Endothelial cell of umbilical vein (primary cell): Measurements from ENCODE around the gene PSMC6. TPM values are rescaled to one million over a fixed set of nuclear protein-coding genes. Genes with fewer than 3 reads are reported as not detected.
A peak's percentile ranks its signal among the peaks of the same experiment; 100 is the strongest.

Experiments used
- BruUV-seq: library from RNA; stranded (reverse); fragments of 400-500 nt; replicated peaks from 2 replicates; lab custom pipeline; 2021; lab: Mats Ljungman, UMichigan
- CTCF ChIA-PET: fragments of 300-600, 350-600 bp; sonication (Branson Sonifier 250); formaldehyde crosslinking; loops from one replicate; lab custom pipeline; 2021; ENCODE audit warnings: antibody characterized with exemption, inconsistent platforms; lab: Charles Lee
- POLR2A ChIA-PET: fragments of 300-600, 350-600 bp; sonication (Branson Sonifier 250); formaldehyde crosslinking; loops from one replicate; lab custom pipeline; 2021; ENCODE audit warnings: antibody characterized with exemption, inconsistent platforms; lab: Charles Lee
- DNase-seq: peaks from one replicate; pipeline ENCODE4 v3.0.0-alpha.2; 2011; ENCODE audit warnings: low read depth, low spot score
- FAIRE-seq: peaks from 2 replicates; lab custom pipeline; 2011; peaks lifted over from hg19 to GRCh38; lab: Jason Lieb, UNC
- H2AFZ ChIP-seq: 2 replicates; pipeline ENCODE4 v1.6.0; 2012; ENCODE audit warnings: low read depth, low read length, control low read depth, inconsistent platforms
- H3K27ac ChIP-seq: 2 replicates; pipeline ENCODE4 v1.5.1; 2011; ENCODE audit warnings: low read depth, mild to moderate bottlenecking, control low read depth, low read length, moderate library complexity; ENCODE audit not compliant: insufficient read depth
- H3K27me3 ChIP-seq, 2 experiments: 2 replicates each; pipeline versions ENCODE4 v1.6.0 to v1.6.1; 2011; ENCODE audit warnings: low read length in 2 of 2, mixed read lengths in 1 of 2; ENCODE audit not compliant: control insufficient read depth in 2 of 2, insufficient read depth in 2 of 2
- H3K36me3 ChIP-seq, 2 experiments: 2 replicates in 1 of 2; 3 replicates in 1 of 2; pipeline ENCODE4 v1.5.1; 2011; ENCODE audit warnings: low read length in 2 of 2, mild to moderate bottlenecking in 1 of 2, moderate library complexity in 1 of 2; ENCODE audit not compliant: control insufficient read depth in 2 of 2, insufficient read depth in 2 of 2; ENCODE audit errors: extremely low read depth in 1 of 2
- H3K4me1 ChIP-seq: 3 replicates; pipeline ENCODE4 v1.5.1; 2011; ENCODE audit warnings: mild to moderate bottlenecking, low read length; ENCODE audit not compliant: control insufficient read depth, insufficient read depth; ENCODE audit errors: extremely low read depth
- H3K4me2 ChIP-seq: 2 replicates; pipeline ENCODE4 v1.6.1; 2011; ENCODE audit warnings: low read length, control low read depth, mixed read lengths; ENCODE audit not compliant: insufficient read depth
- H3K4me3 ChIP-seq, 3 experiments: fragments of 200-600 bp in 1 of 3; sonication (generic), shearing (Covaris generic) in 1 of 3; replicated peaks in 1 of 3; 2 replicates each; pipeline ENCODE4 v1.5.1; 2011 to 2016; ENCODE audit warnings: control low read depth in 3 of 3, low read length in 3 of 3, mild to moderate bottlenecking in 2 of 3, inconsistent platforms in 1 of 3, low read depth in 1 of 3, moderate library complexity in 1 of 3; ENCODE audit not compliant: insufficient read depth in 1 of 3
- H3K79me2 ChIP-seq: 2 replicates; pipeline ENCODE4 v1.6.0; 2012; ENCODE audit warnings: low read length, inconsistent platforms; ENCODE audit not compliant: control insufficient read depth, insufficient read depth
- H3K9ac ChIP-seq: replicated peaks from 2 replicates; pipeline ENCODE3; 2011; ENCODE audit warnings: low read length, control low read depth; ENCODE audit not compliant: insufficient read depth; ENCODE audit errors: extremely low read depth
- H3K9me1 ChIP-seq: replicated peaks from 3 replicates; pipeline ENCODE4 v1.6.0; 2011; ENCODE audit warnings: mild to moderate bottlenecking, low read length; ENCODE audit not compliant: control insufficient read depth, insufficient read depth; ENCODE audit errors: extremely low read depth
- H3K9me3 ChIP-seq: replicated peaks from 2 replicates; pipeline ENCODE4 v1.5.1; 2012; ENCODE audit warnings: low read length, inconsistent platforms; ENCODE audit not compliant: control insufficient read depth, insufficient read depth
- H4K20me1 ChIP-seq: replicated peaks from 2 replicates; pipeline ENCODE3; 2011; ENCODE audit warnings: mild to moderate bottlenecking, low read length; ENCODE audit not compliant: control insufficient read depth, insufficient read depth; ENCODE audit errors: extremely low read depth
- FOS ChIP-seq: IDR thresholded peaks from 2 replicates; pipeline ENCODE4 v1.6.1; 2011; ENCODE audit warnings: mild to moderate bottlenecking, low read length, moderate library complexity, borderline replicate concordance; ENCODE audit not compliant: insufficient read depth
- GATA2 ChIP-seq: IDR thresholded peaks from 2 replicates; pipeline ENCODE4 v1.7.0; 2011; ENCODE audit warnings: low read depth, mild to moderate bottlenecking, moderate library complexity, mixed read lengths, low read length; ENCODE audit not compliant: insufficient read length, insufficient read depth
- JUN ChIP-seq: IDR thresholded peaks from 2 replicates; pipeline ENCODE4 v1.6.1; 2011; ENCODE audit warnings: borderline replicate concordance, low read depth; ENCODE audit not compliant: insufficient read length, insufficient read depth
- MYC ChIP-seq: IDR thresholded peaks from one replicate; pipeline ENCODE4 v1.6.1; 2011; ENCODE audit warnings: mild to moderate bottlenecking, low read depth, low read length
- POLR2A ChIP-seq: IDR thresholded peaks from 2 replicates; pipeline ENCODE4 v1.6.1; 2012; ENCODE audit warnings: low read depth, mild to moderate bottlenecking, control low read depth, low read length
- dilution Hi-C: fragments of 300-500 bp; cut with MboI; formaldehyde crosslinking; loops from one replicate; pipeline ENCODE4 v1.15.0; 2019; ENCODE audit warnings: low sequenced_read_pairs; ENCODE audit not compliant: extremely low pct_ligation_motif_present
- intact Hi-C: fragments of 100-400 bp; cut with micrococcal nuclease; formaldehyde crosslinking; loops from one replicate; pipeline ENCODE4 v1.10.0; 2022
- polyA plus RNA-seq, 4 experiments: library from polyadenylated mRNA; depleted of rRNA in 3 of 4; stranded (reverse) in 3 of 4; unstranded in 1 of 4; fragments of >200 nt; gene quantifications; 2 replicates each; pipeline versions ENCODE4 v1.2.1 to v1.2.3, GENCODE V29; 2011 to 2012; ENCODE audit warnings: missing spikeins in 1 of 4
- total RNA-seq: library from RNA; stranded (reverse); gene quantifications from 2 replicates; pipeline ENCODE4 v1.2.3, GENCODE V29; 2021

PSMC6 gene
- total and polyA plus RNA-seq, 2 donors (not counting 3 experiments of a cell fraction or from before 2014, with no cell fraction given) = 44.0 to 103 TPM

- ChIA-PET CTCF (no interaction called here), POLR2A (interaction anchor here (0.6 kb wide), 1 partner anchor 329 kb away, joined by 7 read pairs; no protein-coding TSS in a partner anchor)
- Histone ChIP-seq H3K79me2 (peaks cover 33% of the 10 kb centered on the region), H3K27ac (no peak overlapping the region), H3K9ac (no peak overlapping the region), H3K36me3 (no peaks in the 10 kb centered on the region), H2AFZ (no peak overlapping the region), H3K4me3 (no peak overlapping the region), H3K9me3 (no peaks in the 10 kb centered on the region), H4K20me1 (no peaks in the 10 kb centered on the region), H3K27me3 (no peaks in the 10 kb centered on the region), H3K4me2 (no peak overlapping the region), H3K9me1 (peaks cover 2% of the 10 kb centered on the region), H3K4me1 (peaks cover 28% of the 10 kb centered on the region)
- DNase-seq (no peak), FAIRE-seq (no peak)
- intact Hi-C loops = no loop called here
- BruUV-seq = no TSS peak
- no peak for TF ChIP-seq POLR2A
- dilution Hi-C loops = no loop called here
These were observed 31.4 kb downstream of the PSMC6 start for GRCh38 chr14:52738409-52738808.

GRCh38 chr14:52740751-52741150, 33.8 kb downstream of the PSMC6 start:
- H3K9ac ChIP-seq = peak overlapping the region; percentile 4
- peaks cover 40% of the 10 kb centered on the region for H3K79me2 ChIP-seq
- peak overlapping the region; percentile 65 for H3K4me2 ChIP-seq
- BruUV-seq = no TSS peak
- DNase-seq (peak; percentile 73), FAIRE-seq (peak; percentile 88)
- peak overlapping the region; percentile 33 for H3K27ac ChIP-seq
- H3K9me3 ChIP-seq = no peaks in the 10 kb centered on the region
- TF ChIP-seq FOS = no peak
- TF ChIP-seq GATA2 = peak; percentile 54
- no peak for TF ChIP-seq MYC
- peak; percentile 35 for TF ChIP-seq JUN
- CTCF ChIA-PET = no interaction called here
- H3K36me3 ChIP-seq = peaks cover 0 to 5% of the 10 kb centered on the region in 2 experiments
- H2AFZ ChIP-seq = no peak overlapping the region
- no peaks in the 10 kb centered on the region for H3K27me3 ChIP-seq
- intact Hi-C loops = loop anchor here (2.0 kb wide), 1 partner anchor 50 kb away; the partner anchor contains the start of gene GNPNAT1
- no peaks in the 10 kb centered on the region for H4K20me1 ChIP-seq
- POLR2A ChIA-PET = no interaction called here
- peaks cover 2% of the 10 kb centered on the region for H3K9me1 ChIP-seq
- no peak overlapping the region for H3K4me3 ChIP-seq
- dilution Hi-C loops = no loop called here
- H3K4me1 ChIP-seq = peaks cover 28% of the 10 kb centered on the region
